Skeletal muscle tissue (tissue), 4 donors: Measurements from ENCODE around the gene MBD3L2B. TPM values are rescaled to one million over a fixed set of nuclear protein-coding genes. Genes with fewer than 3 reads are reported as not detected.

Experiments
- H3K27ac ChIP-seq: one replicate; pipeline ENCODE4 v1.7.0; 2013; ENCODE audit warnings: mild to moderate bottlenecking, low read depth, low read length, inconsistent platforms
- H3K27me3 ChIP-seq, 3 donors: one replicate each; pipeline ENCODE4 v1.7.0; 2013; ENCODE audit warnings: low read length in 3 of 3; ENCODE audit not compliant: control insufficient read depth in 3 of 3, insufficient read depth in 3 of 3
- H3K36me3 ChIP-seq, 3 donors: one replicate each; pipeline ENCODE4 v1.7.0; 2013; ENCODE audit warnings: low read length in 3 of 3; ENCODE audit not compliant: control insufficient read depth in 3 of 3, insufficient read depth in 3 of 3
- H3K4me1 ChIP-seq, 3 donors: one replicate each; pipeline ENCODE4 v1.7.0; 2013; ENCODE audit warnings: low read length in 3 of 3, mild to moderate bottlenecking in 3 of 3; ENCODE audit not compliant: control insufficient read depth in 3 of 3, insufficient read depth in 3 of 3
- H3K4me3 ChIP-seq, 3 donors: one replicate each; pipeline ENCODE4 v1.7.0; 2013; ENCODE audit warnings: low read length in 3 of 3
- H3K9ac ChIP-seq, 3 donors: one replicate each; pipeline ENCODE4 v1.7.0; 2013; ENCODE audit warnings: low read length in 3 of 3, mild to moderate bottlenecking in 3 of 3, moderate library complexity in 2 of 3, low read depth in 1 of 3
- H3K9me3 ChIP-seq, 3 donors: one replicate each; pipeline ENCODE4 v1.7.0; 2013; ENCODE audit warnings: low read length in 3 of 3; ENCODE audit not compliant: control insufficient read depth in 3 of 3
- total RNA-seq: library from RNA; depleted of rRNA; stranded (reverse); fragments of >200 nt; gene quantifications from one replicate; pipeline ENCODE4 v1.2.3, GENCODE V29; 2014
- donor health status: Osteomylitis.

Gene MBD3L2B
- total RNA-seq, 1 donor from 2014 or later: not detected

GRCh38 chr19:6997679-6998445 lies 23.4 kb downstream of the MBD3L2B start:
- Histone ChIP-seq H3K4me3 (no peak overlapping the region), H3K27ac (no peak overlapping the region), H3K9me3 (peaks cover 0 to 2% (median 0%) of the 10 kb centered on the region in 3 donors), H3K27me3 (no peaks in the 10 kb centered on the region), H3K36me3 (no peaks in the 10 kb centered on the region), H3K9ac (no peak overlapping the region), H3K4me1 (no peaks in the 10 kb centered on the region)

- H3K9me3 ChIP-seq: peaks cover 0 to 2% (median 0%) of the 10 kb centered on the region in 3 donors
- no peak overlapping the region for H3K9ac ChIP-seq
- no peaks in the 10 kb centered on the region for H3K4me1 ChIP-seq
- no peak overlapping the region for H3K27ac ChIP-seq
- no peaks in the 10 kb centered on the region for H3K27me3 ChIP-seq
- H3K36me3 ChIP-seq: no peaks in the 10 kb centered on the region
- no peak overlapping the region for H3K4me3 ChIP-seq
Measured at GRCh38 chr19:6996810-6997209, 24.4 kb downstream of the MBD3L2B start.

- H3K9me3 ChIP-seq: peaks cover 0 to 2% (median 0%) of the 10 kb centered on the region in 3 donors
- no peak overlapping the region for H3K27ac ChIP-seq
- H3K36me3 ChIP-seq: no peaks in the 10 kb centered on the region
- no peaks in the 10 kb centered on the region for H3K27me3 ChIP-seq
- no peak overlapping the region for H3K9ac ChIP-seq
- no peaks in the 10 kb centered on the region for H3K4me1 ChIP-seq
- no peak overlapping the region for H3K4me3 ChIP-seq
Measured at GRCh38 chr19:6995054-6995453, 26.2 kb downstream of the MBD3L2B start.

- Histone ChIP-seq H3K27me3 (no peaks in the 10 kb centered on the region), H3K4me1 (no peaks in the 10 kb centered on the region), H3K4me3 (no peak overlapping the region), H3K27ac (no peak overlapping the region), H3K36me3 (no peaks in the 10 kb centered on the region), H3K9ac (no peak overlapping the region), H3K9me3 (peaks cover 9 to 14% (median 11%) of the 10 kb centered on the region in 3 donors)
Measured at GRCh38 chr19:6988257-6988656, 33.0 kb downstream of the MBD3L2B start.

GRCh38 chr19:6987850-6988249 lies 33.4 kb downstream of the MBD3L2B start:
- Histone ChIP-seq H3K27ac (no peak overlapping the region), H3K9me3 (peaks cover 9 to 14% (median 11%) of the 10 kb centered on the region in 3 donors), H3K36me3 (no peaks in the 10 kb centered on the region), H3K27me3 (no peaks in the 10 kb centered on the region), H3K4me3 (no peak overlapping the region), H3K4me1 (no peaks in the 10 kb centered on the region), H3K9ac (no peak overlapping the region)

- Histone ChIP-seq H3K9ac (no peak overlapping the region), H3K4me3 (no peak overlapping the region), H3K4me1 (no peaks in the 10 kb centered on the region), H3K36me3 (no peaks in the 10 kb centered on the region), H3K27ac (no peak overlapping the region), H3K27me3 (no peaks in the 10 kb centered on the region), H3K9me3 (peaks cover 11 to 14% (median 11%) of the 10 kb centered on the region in 3 donors)
Measured at GRCh38 chr19:6983448-6983847, 37.8 kb downstream of the MBD3L2B start.

GRCh38 chr19:6979399-6979798 lies 41.8 kb downstream of the MBD3L2B start:
- Histone ChIP-seq H3K27me3 (peaks cover 0 to 2% (median 0%) of the 10 kb centered on the region in 3 donors), H3K27ac (no peak overlapping the region), H3K9me3 (peaks cover 5 to 13% (median 13%) of the 10 kb centered on the region in 3 donors), H3K36me3 (no peaks in the 10 kb centered on the region), H3K4me3 (no peak overlapping the region), H3K4me1 (no peaks in the 10 kb centered on the region), H3K9ac (no peak overlapping the region)

GRCh38 chr19:6976197-6976596 lies 45.0 kb downstream of the MBD3L2B start:
- no peak overlapping the region for H3K27ac ChIP-seq
- H3K9me3 ChIP-seq: peaks cover 5 to 12% (median 8%) of the 10 kb centered on the region in 3 donors
- H3K9ac ChIP-seq: no peak overlapping the region
- no peak overlapping the region for H3K4me3 ChIP-seq
- peaks cover 0 to 3% (median 0%) of the 10 kb centered on the region in 3 donors for H3K27me3 ChIP-seq
- no peaks in the 10 kb centered on the region for H3K4me1 ChIP-seq
- no peaks in the 10 kb centered on the region for H3K36me3 ChIP-seq

- peaks cover 0 to 5% (median 0%) of the 10 kb centered on the region in 3 donors for H3K27me3 ChIP-seq
- H3K9ac ChIP-seq: no peak overlapping the region
- no peaks in the 10 kb centered on the region for H3K9me3 ChIP-seq
- H3K27ac ChIP-seq: no peak overlapping the region
- no peaks in the 10 kb centered on the region for H3K36me3 ChIP-seq
- H3K4me1 ChIP-seq: no peaks in the 10 kb centered on the region
- no peak overlapping the region for H3K4me3 ChIP-seq
Measured at GRCh38 chr19:6971366-6971765, 49.9 kb downstream of the MBD3L2B start.

GRCh38 chr19:6970443-6970842 lies 50.8 kb downstream of the MBD3L2B start:
- Histone ChIP-seq H3K27ac (no peak overlapping the region), H3K36me3 (no peaks in the 10 kb centered on the region), H3K9me3 (no peaks in the 10 kb centered on the region), H3K4me1 (no peaks in the 10 kb centered on the region), H3K27me3 (peaks cover 0 to 5% (median 0%) of the 10 kb centered on the region in 3 donors), H3K4me3 (no peak overlapping the region), H3K9ac (no peak overlapping the region)
